Measurements from ENCODE around the gene TUBG1.

DNA sequence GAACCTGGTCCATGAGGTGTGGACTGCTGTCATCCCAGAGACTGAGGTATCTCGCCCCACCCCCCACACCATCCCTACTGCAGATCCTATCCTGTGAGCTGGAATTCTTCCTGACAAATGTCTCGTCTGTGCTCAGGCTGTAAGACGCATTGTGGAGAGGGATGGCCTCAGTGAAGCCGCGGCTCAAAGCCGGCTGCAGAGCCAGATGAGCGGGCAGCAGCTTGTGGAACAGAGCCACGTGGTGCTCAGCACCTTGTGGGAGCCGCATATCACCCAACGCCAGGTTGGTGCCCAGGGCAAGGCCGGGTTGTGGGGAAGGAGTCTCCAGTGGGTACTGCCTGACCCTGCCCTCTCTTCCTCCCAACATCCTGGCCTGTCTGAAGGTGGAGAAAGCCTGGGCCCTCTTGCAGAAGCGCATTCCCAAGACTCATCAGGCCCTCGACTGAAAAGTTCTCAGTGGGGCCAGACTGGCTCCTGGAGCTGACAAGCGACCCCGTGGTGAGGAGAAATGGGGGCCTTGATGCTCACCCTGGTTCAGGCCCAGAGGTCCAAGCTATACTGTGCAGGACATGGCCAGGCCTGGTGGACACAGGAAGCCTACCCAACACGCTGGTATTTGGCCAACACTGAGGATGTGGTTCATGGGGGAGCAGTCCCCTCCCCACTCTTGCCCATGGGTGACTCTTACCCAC is 43.8 kb upstream of the TUBG1 start:
- TF ChIP-seq, protein P1, sequence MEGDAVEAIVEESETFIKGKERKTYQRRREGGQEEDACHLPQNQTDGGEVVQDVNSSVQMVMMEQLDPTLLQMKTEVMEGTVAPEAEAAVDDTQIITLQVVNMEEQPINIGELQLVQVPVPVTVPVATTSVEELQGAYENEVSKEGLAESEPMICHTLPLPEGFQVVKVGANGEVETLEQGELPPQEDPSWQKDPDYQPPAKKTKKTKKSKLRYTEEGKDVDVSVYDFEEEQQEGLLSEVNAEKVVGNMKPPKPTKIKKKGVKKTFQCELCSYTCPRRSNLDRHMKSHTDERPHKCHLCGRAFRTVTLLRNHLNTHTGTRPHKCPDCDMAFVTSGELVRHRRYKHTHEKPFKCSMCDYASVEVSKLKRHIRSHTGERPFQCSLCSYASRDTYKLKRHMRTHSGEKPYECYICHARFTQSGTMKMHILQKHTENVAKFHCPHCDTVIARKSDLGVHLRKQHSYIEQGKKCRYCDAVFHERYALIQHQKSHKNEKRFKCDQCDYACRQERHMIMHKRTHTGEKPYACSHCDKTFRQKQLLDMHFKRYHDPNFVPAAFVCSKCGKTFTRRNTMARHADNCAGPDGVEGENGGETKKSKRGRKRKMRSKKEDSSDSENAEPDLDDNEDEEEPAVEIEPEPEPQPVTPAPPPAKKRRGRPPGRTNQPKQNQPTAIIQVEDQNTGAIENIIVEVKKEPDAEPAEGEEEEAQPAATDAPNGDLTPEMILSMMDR (optimal IDR thresholded peaks at IDR 0.05 in 1 of 3, IDR thresholded peaks at IDR 0.05 in 1 of 3, conservative IDR thresholded peaks at IDR 0.05 in 1 of 3; ENCODE audit: extremely low read depth in 1 of 3, insufficient read depth in 2 of 3, low read length in 3 of 3), result no peak
- TF ChIP-seq EZH2 (IDR thresholded peaks at IDR 0.05; ENCODE audit: low read length), result no peak

Data from keratinocyte (primary cell).